SK-N-MC (cell line): ENCODE results near the gene STK39.

Experiments
- EZH2 ChIP-seq: fragments of 200-600 bp; sonication (generic); IDR thresholded peaks from one replicate; pipeline ENCODE4 v1.6.1; 2017; ENCODE audit warnings: antibody characterized with exemption
- FOXP2 ChIP-seq: optimal IDR thresholded peaks from 2 replicates; pipeline ENCODE3; 2011; ENCODE audit warnings: mild to moderate bottlenecking, moderate library complexity; ENCODE audit not compliant: insufficient read depth; ENCODE audit errors: extremely low read length, control extremely low read depth
- POLR2AphosphoS5 ChIP-seq: IDR thresholded peaks from 2 replicates; pipeline ENCODE4 v1.6.1; 2012; ENCODE audit warnings: mild to moderate bottlenecking, low read depth, low read length, borderline replicate concordance

DNA sequence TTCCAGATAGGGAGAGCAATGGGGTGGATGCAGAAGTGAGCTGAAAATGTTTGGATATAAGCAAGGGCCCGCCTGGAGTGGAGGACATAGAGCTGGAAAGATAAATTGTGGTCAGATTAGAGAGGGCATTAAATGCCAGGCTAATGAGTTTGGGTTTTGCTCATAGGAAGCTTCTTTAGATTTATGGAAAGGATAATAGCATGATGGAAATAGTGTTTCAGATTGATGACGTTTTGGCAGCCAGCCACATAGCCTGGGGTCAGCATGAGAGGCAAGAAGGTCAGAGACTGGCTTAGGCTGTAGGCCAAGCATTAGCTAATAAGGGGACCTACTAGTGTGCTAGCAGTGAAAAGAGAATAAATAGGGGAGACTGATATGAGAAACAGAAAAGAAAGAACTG, 321.6 kb downstream of the STK39 start:
- TF ChIP-seq POLR2AphosphoS5 (no peak), EZH2 (no peak), FOXP2 (no peak)
